Thyroid gland (tissue), 4 donors: ENCODE results near the gene SLC22A1. TPM values are rescaled to one million over a fixed set of nuclear protein-coding genes. Genes with fewer than 3 reads are reported as not detected.
"Not testable (repeated sequence)": the region's sequence is repeated elsewhere in the genome, so short reads cannot be mapped to it uniquely, and the experiment has no call there.

ENCODE experiments used
- DNase-seq, 2 donors: peaks; one replicate each; pipeline ENCODE4 v3.0.0-alpha.2; 2019
- H3K27ac ChIP-seq, 3 donors: fragments of 200-600 bp; sonication (generic); 1 replicate in 2 of 3; 2 replicates in 1 of 3; pipeline ENCODE4 v1.5.1; 2016 to 2019; ENCODE audit warnings: mild to moderate bottlenecking in 1 of 3, moderate library complexity in 1 of 3
- H3K27me3 ChIP-seq: fragments of 200-600 bp; sonication (generic); one replicate; pipeline ENCODE4 v1.5.1; 2019
- H3K36me3 ChIP-seq, 2 donors: fragments of 200-600 bp; sonication (generic); one replicate each; pipeline ENCODE4 v1.5.1; 2016 to 2019
- H3K4me1 ChIP-seq, 2 donors: fragments of 200-600 bp; sonication (generic); one replicate each; pipeline ENCODE4 v1.5.1; 2017 to 2019
- H3K4me3 ChIP-seq, 3 donors: fragments of 200-600 bp; sonication (generic); replicated peaks in 1 of 3; 1 replicate in 2 of 3; 2 replicates in 1 of 3; pipeline ENCODE4 v1.5.1; 2016; ENCODE audit warnings: mild to moderate bottlenecking in 1 of 3
- H3K9me3 ChIP-seq: fragments of 200-600 bp; sonication (generic); one replicate; pipeline ENCODE4 v1.5.1; 2017
- CTCF ChIP-seq, 6 experiments: fragments of 200-600 bp in 3 of 6; fragments of 450-650 bp in 3 of 6; sonication (generic) in 3 of 6; IDR thresholded peaks; one replicate each; pipeline ENCODE4 v1.5.1; 2016 to 2019; ENCODE audit warnings: antibody characterized with exemption in 6 of 6, mild to moderate bottlenecking in 2 of 6, inconsistent platforms in 1 of 6, moderate library complexity in 1 of 6
- POLR2A ChIP-seq, 2 donors: fragments of 450-650 bp; IDR thresholded peaks; one replicate each; pipeline ENCODE4 v1.6.1; 2017; ENCODE audit warnings: antibody characterized with exemption in 2 of 2, mild to moderate bottlenecking in 2 of 2, moderate library complexity in 1 of 2
- WGBS, 2 donors: methylation state at CpG; one replicate each; pipeline ENCODE4 v1.1.5; 2017; 5-methylcytosine and 5-hydroxymethylcytosine counted together
- intact Hi-C: fragments of 100-400 bp; cut with DNase I; formaldehyde crosslinking; loops from one replicate; pipeline ENCODE4 v1.15.1; 2023
- total RNA-seq, 4 donors: library from RNA; depleted of rRNA; stranded (reverse); fragments of >200 nt; gene quantifications; one replicate each; pipeline ENCODE4 v1.2.3, GENCODE V29; 2016

Gene SLC22A1
- total RNA-seq, 4 donors from 2014 or later: 2.0 to 4.8 (median 3.7) TPM

GRCh38 chr6:160137130-160137988, 15.7 kb downstream of the SLC22A1 start:
- H3K27ac ChIP-seq: no peak overlapping the region
- no peak for TF ChIP-seq POLR2A (IDR thresholded peaks at IDR 0.05)
- no peak for TF ChIP-seq CTCF (IDR thresholded peaks at IDR 0.05)
- no peaks in the 10 kb centered on the region for H3K9me3 ChIP-seq
- H3K27me3 ChIP-seq: no peaks in the 10 kb centered on the region
- DNase-seq: no peak
- intact Hi-C loops: loop anchor here (5.0 kb wide), 1 partner anchor 320 kb away; no protein-coding TSS in a partner anchor
- H3K36me3 ChIP-seq: no peaks in the 10 kb centered on the region
- whole genome bisulfite sequencing, 2 donors: 73 to 82% methylated on average over 12 of the region's 12 CpGs
- H3K4me1 ChIP-seq: peaks cover 0 to 4% of the 10 kb centered on the region in 2 donors
- no peak overlapping the region for H3K4me3 ChIP-seq

- DNase-seq: peak; percentile 43 to 64
- Histone ChIP-seq H3K27me3 (no peaks in the 10 kb centered on the region), H3K4me1 (peaks cover 0 to 4% of the 10 kb centered on the region in 2 donors), H3K36me3 (no peaks in the 10 kb centered on the region), H3K27ac (no peak overlapping the region), H3K9me3 (no peaks in the 10 kb centered on the region), H3K4me3 (no peak overlapping the region)
- intact Hi-C loops: loop anchor here (5.0 kb wide), 1 partner anchor 319 kb away; no protein-coding TSS in a partner anchor
- 59 to 60% methylated on average over 8 of the region's 8 CpGs for WGBS, 2 donors
- no peak for TF ChIP-seq POLR2A (IDR thresholded peaks at IDR 0.05)
- peak in 5 of 6 experiments; percentile 47 to 76 (median 72) for TF ChIP-seq CTCF (IDR thresholded peaks at IDR 0.05)
These were observed 16.6 kb downstream of the SLC22A1 start for GRCh38 chr6:160137989-160138835.

DNA sequence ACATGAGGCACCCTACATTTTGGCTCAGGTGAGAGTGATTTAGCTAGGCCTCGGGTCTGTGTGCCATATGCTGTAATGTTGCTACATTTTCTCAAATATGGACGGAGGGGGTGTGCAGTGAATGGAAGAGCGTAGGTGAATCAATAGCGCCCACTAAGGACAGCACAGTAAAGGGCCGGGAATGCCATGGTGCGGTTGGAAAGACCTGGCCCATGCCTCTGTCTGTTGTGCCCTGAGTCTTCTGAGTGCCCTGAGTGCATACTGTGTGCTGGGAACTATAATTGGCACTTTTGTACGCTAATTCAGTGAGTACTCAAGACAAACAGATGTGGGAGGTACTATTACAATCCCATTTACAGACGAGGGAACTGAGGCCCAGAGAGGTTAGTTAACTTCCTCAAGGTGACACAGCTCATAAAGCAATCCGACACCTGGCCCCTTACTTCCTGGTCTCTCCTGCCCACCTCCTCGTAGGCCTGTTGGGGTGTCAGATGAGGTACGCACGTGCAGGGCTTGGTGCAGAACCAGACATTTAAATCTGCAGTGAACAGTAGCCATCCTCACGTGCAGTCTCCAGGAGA, 17.3 kb downstream of the SLC22A1 start:
- peaks cover 0 to 4% of the 10 kb centered on the region in 2 donors for H3K4me1 ChIP-seq
- no peak for TF ChIP-seq POLR2A (IDR thresholded peaks at IDR 0.05)
- no peak for TF ChIP-seq CTCF (IDR thresholded peaks at IDR 0.05)

DNA sequence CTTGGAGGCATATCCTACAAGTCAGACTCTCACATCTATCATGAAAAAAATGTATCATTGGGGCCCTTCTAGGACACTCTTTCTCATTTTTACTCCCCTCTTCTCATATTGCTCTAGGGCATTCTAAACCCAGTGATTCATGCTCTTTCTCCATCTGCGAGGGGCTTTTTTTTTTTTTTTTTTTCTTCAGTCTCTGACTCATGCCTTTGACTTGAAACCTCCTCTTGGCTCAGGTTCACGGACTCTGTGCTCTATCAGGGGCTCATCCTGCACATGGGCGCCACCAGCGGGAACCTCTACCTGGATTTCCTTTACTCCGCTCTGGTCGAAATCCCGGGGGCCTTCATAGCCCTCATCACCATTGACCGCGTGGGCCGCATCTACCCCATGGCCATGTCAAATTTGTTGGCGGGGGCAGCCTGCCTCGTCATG, 17.8 kb downstream of the SLC22A1 start:
- no peak for DNase-seq
- H3K27ac ChIP-seq: no peak overlapping the region
- H3K27me3 ChIP-seq: no peaks in the 10 kb centered on the region
- TF ChIP-seq CTCF (IDR thresholded peaks at IDR 0.05): no peak
- intact Hi-C loops: loop anchor here (5.0 kb wide), 1 partner anchor 318 kb away; no protein-coding TSS in a partner anchor
- no peaks in the 10 kb centered on the region for H3K36me3 ChIP-seq
- 92 to 96% methylated on average over 12 of the region's 12 CpGs for WGBS, 2 donors
- H3K4me1 ChIP-seq: peaks cover 0 to 4% of the 10 kb centered on the region in 2 donors
- H3K9me3 ChIP-seq: no peaks in the 10 kb centered on the region
- no peak overlapping the region for H3K4me3 ChIP-seq

More for the DNA sequence above, 17.3 kb downstream of the SLC22A1 start:
- WGBS, 2 donors: 90 to 92% methylated on average over 13 of the region's 13 CpGs
- no peak overlapping the region for H3K4me3 ChIP-seq
- H3K27ac ChIP-seq: no peak overlapping the region
- H3K36me3 ChIP-seq: no peaks in the 10 kb centered on the region
- intact Hi-C loops: loop anchor here (5.0 kb wide), 1 partner anchor 318 kb away; no protein-coding TSS in a partner anchor
- H3K9me3 ChIP-seq: no peaks in the 10 kb centered on the region
- no peak for DNase-seq
- no peaks in the 10 kb centered on the region for H3K27me3 ChIP-seq

DNA sequence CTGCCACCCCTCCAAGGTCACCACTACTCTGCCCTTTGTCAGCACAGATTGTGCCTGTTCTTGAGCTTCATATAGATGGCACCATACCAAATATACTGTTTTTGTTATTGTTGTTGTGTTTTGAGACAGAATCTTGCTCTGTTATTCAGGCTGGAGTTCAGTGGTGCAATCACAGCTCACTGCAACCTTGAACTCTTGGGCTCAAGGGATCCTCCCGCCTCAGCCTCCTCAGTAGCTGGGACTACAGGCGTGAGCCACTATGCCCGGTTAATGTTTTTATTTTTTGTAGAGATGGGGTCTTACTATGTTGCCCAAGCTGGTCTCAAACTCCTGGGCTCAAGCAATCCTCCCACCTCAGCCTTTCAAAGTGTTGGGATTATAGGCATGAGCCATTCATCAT, 18.9 kb downstream of the SLC22A1 start:
- H3K27me3 ChIP-seq, H3K9me3 ChIP-seq, H3K4me3 ChIP-seq, DNase-seq, H3K36me3 ChIP-seq, H3K4me1 ChIP-seq, intact Hi-C loops: not testable (repeated sequence)
- H3K27ac ChIP-seq: peak overlapping the region in 1 of 3 donors; percentile 12
- WGBS, 2 donors: 79 to 96% methylated on average over 3 of the region's 3 CpGs
